OCI-LY3 (cell line): ENCODE results near the gene NCKAP5.

Experiments
- EZH2phosphoT487 ChIP-seq: fragments of 200-600 bp; shearing (Covaris generic); IDR thresholded peaks from 2 replicates; pipeline ENCODE4 v1.6.1; 2018; ENCODE audit warnings: antibody characterized with exemption, mixed run types, low read depth
- TF ChIP-seq, protein P1 (sequence below): fragments of 200-600, 300-600 bp; sonication (generic); IDR thresholded peaks from 2 replicates; pipeline ENCODE4 v1.5.1; 2014; ENCODE audit warnings: antibody characterized with exemption, low read length, low read depth

GRCh38 chr2:133416736-133417135 is 151.5 kb downstream of the NCKAP5 start:
- TF ChIP-seq, protein P1, sequence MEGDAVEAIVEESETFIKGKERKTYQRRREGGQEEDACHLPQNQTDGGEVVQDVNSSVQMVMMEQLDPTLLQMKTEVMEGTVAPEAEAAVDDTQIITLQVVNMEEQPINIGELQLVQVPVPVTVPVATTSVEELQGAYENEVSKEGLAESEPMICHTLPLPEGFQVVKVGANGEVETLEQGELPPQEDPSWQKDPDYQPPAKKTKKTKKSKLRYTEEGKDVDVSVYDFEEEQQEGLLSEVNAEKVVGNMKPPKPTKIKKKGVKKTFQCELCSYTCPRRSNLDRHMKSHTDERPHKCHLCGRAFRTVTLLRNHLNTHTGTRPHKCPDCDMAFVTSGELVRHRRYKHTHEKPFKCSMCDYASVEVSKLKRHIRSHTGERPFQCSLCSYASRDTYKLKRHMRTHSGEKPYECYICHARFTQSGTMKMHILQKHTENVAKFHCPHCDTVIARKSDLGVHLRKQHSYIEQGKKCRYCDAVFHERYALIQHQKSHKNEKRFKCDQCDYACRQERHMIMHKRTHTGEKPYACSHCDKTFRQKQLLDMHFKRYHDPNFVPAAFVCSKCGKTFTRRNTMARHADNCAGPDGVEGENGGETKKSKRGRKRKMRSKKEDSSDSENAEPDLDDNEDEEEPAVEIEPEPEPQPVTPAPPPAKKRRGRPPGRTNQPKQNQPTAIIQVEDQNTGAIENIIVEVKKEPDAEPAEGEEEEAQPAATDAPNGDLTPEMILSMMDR: no peak
- TF ChIP-seq EZH2phosphoT487: no peak
